Effector memory CD8-positive, alpha-beta T cell (primary cell): ENCODE results near the gene ZNF484.

ENCODE experiments used
- ATAC-seq: fragments of 150-1000 bp; cut with Tn5 transposase; replicated peaks from 2 replicates; pipeline ENCODE4 v1.10.0; 2021; ENCODE audit warnings: mild to moderate bottlenecking, moderate library complexity
- DNase-seq, 3 experiments: peaks; one replicate each; pipeline ENCODE4 v3.0.0; 2021
- H3K27ac Mint-ChIP-seq, 2 donors: one replicate each; pipeline ENCODE4 v1.8.0; 2022; ENCODE audit warnings: mild to moderate bottlenecking in 2 of 2, mixed read lengths in 2 of 2, moderate library complexity in 2 of 2
- H3K27me3 Mint-ChIP-seq, 2 donors: one replicate each; pipeline ENCODE4 v1.8.0; 2022; ENCODE audit warnings: mixed read lengths in 2 of 2
- H3K36me3 Mint-ChIP-seq: one replicate; pipeline ENCODE4 v1.8.0; 2022; ENCODE audit warnings: mild to moderate bottlenecking, moderate library complexity, mixed read lengths; ENCODE audit not compliant: insufficient read depth
- H3K4me1 Mint-ChIP-seq, 2 donors: one replicate each; pipeline ENCODE4 v1.8.0; 2022; ENCODE audit warnings: low read depth in 2 of 2, mixed read lengths in 2 of 2
- H3K4me3 Mint-ChIP-seq, 2 donors: one replicate each; pipeline ENCODE4 v1.8.0; 2022; ENCODE audit warnings: mild to moderate bottlenecking in 2 of 2, mixed read lengths in 2 of 2, moderate library complexity in 2 of 2
- H3K9me3 Mint-ChIP-seq, 2 donors: one replicate each; pipeline ENCODE4 v1.8.0; 2022; ENCODE audit warnings: mixed read lengths in 2 of 2

ZNF484 gene

DNA sequence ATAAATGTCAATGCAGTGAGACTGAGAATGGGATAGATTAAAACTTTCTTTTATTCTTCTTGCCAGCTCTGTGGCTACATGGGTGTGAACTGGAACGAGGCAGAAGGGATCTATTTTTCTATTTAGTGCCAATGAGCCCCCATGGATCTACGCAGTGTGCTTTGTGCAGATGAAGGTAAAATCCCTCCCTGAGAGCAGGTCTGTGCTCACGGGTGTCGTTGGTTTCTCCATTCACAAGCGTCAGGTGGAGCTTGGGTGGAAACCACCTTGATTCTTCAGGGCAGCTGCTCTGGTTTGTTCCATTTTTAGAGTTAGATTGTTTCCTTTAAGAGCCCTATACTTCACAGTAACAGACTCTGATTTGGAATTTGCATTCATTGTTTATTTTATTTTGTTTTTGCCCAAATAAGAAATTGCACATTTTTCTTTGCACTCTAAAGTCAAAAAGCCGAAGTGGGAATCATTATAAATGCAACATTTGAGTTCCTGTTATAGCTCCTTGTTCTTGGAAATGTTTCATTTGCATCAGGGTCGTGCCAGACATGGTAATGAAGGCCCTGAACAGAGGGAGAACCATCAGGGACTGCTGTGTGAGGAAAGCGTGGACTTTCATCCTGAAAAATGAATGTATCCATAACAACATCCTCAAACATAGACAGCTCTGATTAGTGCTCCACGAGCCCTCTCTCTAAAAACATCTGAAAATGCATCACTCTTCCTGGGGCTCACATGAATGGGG, 82.1 kb downstream of the ZNF484 start:
- DNase-seq = no peak
- no peaks in the 10 kb centered on the region for H3K36me3 Mint-ChIP-seq
- peaks cover 38 to 63% of the 10 kb centered on the region in 2 donors for H3K27me3 Mint-ChIP-seq
- H3K9me3 Mint-ChIP-seq = no peaks in the 10 kb centered on the region
- H3K27ac Mint-ChIP-seq = no peak overlapping the region
- no peak overlapping the region for H3K4me3 Mint-ChIP-seq
- H3K4me1 Mint-ChIP-seq = peaks cover 4% of the 10 kb centered on the region in 2 donors
- ATAC-seq = no peak
